C1 segment of cervical spinal cord (tissue), 14 donors: ENCODE data around the gene ETV6.

Experiments used
- DNase-seq, 14 donors: peaks; one replicate each; lab custom pipeline; 2025; lab: John Stamatoyannopoulos, UW

ETV6 gene

DNA sequence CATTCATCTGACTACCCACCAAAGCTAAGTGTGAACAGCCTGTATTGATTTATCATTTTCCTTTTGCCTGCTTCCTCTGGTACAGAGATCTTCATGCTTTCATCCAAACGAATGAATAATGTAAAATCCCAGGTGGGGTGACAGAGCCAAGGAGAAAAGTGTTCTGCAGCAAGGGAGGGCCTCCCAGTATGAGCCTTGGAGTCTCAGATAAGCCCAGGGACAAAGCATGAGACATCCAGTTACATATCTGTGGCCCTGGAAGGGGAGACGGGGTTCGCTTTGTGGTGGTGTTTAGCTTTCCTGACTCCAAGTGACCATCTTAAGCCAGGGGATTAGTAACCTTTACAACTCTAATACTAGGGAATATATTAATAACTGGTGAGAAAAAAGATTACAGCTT lies 177.1 kb downstream of the ETV6 start:
- no peak for DNase-seq

DNA sequence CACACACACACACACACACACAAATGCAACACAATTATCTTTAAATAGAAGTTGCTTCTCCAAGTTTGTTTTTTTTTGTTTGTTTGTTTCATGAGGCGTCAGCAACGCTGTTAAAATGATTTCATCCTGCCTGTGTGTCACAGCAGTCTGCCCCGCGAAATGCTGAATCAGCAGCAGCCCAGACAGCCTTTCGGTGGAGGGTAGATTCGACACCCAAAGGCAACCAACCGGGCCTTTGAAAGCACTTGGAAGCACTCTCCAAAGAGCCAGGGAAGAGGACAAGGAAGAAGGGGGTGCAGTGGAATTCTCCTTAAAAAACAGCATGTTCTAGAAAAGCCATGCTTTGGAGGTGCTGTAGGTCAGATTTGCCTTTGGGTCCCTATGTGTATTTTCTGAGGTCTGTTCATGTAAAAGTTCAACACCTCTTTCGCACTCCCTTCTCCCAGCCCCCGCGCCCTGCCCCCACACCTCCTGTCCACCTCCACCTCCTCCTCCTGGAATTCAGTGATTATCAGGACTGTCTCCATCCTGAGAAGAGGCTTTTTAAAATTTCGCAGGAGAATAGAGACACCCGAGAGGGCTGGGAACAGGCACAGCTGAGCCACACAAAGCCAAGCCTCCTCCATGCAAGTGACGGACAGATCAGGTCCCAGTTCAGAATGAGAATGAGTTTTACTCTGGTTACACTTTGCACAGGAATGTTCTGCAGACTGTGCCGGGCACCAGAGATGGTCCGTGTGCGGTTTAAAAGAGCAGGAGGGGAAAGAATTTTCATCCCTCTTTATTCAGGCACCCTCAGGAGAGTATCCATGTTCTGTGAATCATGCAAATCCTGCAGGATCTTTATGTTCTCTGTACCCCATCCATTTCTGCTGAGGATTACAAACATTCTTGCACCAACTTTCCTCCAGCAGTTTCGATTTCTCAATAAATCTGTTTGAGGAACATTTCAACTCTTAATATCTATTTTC lies 177.9 kb downstream of the ETV6 start:
- peak in 3 of 14 donors; percentile 27 to 42 (median 37) for DNase-seq

DNA sequence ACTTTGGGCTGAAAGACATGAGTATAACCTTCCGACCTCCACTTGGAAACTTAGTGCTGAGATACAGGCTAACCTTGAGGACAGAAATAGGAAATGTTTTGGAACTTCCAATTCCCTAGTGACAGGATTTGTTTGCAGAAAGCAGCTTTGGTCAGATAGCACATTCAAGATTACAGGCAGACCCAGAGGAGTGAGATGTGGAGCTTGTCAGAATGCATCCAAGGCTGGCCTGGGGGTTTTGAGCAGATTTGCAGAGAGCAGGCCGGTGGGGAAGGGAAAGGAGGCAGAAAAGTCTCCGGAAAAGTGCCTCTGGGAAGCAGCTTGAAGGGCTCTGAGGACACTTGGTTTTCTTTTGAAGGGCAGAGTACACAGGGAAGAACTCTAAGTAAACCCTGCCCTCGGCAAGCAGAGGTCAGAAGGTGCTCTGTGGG lies 180.3 kb downstream of the ETV6 start:
- no peak for DNase-seq

DNA sequence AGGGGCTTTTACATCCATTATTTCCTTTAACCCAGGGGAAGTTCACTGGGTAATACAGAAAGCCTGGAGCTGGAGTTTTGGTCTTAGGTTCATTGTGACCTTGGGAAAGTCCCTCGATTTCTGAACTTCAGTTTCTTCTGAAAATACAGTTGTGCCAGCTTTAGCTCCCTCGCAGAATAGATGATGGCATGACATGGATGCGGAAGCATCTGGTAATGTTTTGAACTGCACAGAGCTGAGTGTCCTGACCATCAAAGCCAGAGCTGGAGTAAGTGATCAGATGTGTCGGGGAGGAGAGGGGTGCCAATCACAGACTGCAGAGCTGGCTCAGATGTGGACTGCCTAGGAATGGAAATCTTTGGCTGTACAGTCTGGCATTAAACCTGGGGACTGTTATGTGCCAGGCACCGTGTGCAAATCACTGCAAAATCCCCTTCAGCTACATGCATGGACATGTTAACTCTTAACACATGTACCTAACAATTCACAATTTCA lies 180.9 kb downstream of the ETV6 start:
- DNase-seq: no peak

DNA sequence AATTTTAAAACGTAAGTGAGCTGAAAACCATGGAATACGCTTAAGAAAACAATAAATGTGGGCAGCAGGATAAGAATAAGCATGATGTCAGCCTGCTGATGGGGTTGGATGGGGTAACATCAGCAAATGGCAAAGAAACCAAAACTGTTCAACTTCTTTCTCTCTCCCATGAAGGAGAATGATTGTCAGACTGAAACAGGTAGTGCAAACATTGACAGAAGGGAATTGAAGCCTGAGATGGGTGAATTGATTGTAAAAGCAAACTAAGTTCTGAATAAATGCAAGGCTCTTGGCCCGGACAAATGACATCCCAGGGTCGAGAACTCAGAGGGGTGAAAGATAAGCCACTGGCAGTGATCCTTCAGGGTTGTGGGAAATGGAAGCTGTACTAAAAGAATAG lies 182.6 kb downstream of the ETV6 start:
- no peak for DNase-seq

DNA sequence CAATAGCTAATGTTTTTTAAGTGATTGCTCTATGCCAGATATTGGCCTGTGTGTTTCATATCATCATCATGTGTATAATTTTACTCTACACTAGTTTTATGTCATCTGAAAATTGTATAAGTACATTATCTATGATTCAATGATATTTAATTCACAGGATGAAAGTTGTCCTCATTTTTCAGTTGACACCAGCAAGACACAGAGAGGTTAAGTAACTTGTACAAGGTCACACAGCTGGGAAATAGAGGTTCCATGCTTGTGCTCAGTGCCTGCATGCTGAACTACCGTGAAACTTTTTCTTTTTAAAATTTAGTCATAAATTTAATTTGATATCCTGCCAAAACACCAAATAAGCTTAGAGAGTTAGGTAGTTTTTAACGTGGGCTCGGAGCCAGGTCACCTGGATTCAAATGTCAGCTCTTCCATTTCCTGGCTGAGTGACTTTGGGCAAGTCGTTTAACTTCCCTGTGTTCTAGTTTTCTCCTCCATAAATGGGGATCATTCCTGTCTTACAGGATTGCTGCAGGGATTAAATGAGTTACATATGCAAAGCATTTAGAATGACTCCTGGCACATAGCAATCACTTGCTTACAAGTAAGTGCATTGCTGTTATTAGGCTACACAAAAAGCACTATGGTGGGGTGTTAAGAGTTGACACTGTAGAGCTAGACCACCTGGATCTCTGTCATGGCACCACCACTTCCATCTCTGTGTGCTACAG lies 183.9 kb downstream of the ETV6 start:
- no peak for DNase-seq

DNA sequence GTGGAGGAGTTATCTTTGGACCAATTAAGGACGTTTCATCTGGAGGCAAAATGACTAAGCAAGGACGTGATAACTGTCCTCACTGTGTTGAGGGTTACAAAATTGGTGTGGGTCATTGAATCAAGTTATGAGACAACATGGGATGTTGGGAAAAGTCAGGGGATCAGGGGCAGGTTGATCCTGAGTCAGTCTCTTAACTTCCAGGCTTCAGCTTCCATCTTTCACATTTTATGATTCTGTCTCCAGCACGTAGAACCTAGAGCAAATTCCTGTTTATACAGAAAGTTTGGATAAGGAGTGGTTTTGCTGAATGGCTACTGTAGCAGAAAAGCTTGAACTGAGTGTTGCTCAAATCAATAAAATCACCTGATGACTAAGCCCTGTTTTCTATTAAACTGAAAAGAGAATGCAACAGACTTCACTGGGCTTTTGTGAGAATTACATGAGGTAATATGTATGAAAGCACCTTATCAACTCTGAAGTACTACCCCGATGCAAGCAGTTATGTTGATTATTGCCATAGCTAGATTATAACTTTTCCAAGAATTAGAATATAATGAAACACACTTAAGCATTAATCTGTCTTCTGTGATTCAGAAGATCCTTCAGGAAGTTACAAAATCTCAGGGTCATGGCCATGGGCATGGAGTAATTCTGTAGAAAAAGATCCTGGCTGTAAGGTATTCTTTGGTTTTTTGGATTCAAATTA lies 184.8 kb downstream of the ETV6 start:
- no peak for DNase-seq

DNA sequence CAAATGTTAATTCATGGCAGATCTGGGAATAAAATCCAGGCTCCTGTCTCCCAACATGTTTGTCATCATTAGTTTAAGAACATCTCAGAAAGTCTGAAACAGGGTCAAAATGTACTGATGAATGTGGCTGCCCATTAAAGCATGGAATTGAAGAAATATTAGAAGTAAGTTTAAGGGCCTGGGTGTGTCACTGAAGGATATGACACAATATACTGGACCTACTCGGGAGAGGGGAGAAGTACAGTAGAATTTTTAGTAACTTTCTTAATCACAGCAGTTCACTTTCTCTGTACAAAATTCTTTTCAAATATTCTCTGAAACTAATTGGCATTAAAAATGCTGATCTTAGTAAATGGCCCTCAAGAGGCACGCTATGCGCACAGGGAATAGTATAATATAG lies 185.5 kb downstream of the ETV6 start:
- DNase-seq: no peak

DNA sequence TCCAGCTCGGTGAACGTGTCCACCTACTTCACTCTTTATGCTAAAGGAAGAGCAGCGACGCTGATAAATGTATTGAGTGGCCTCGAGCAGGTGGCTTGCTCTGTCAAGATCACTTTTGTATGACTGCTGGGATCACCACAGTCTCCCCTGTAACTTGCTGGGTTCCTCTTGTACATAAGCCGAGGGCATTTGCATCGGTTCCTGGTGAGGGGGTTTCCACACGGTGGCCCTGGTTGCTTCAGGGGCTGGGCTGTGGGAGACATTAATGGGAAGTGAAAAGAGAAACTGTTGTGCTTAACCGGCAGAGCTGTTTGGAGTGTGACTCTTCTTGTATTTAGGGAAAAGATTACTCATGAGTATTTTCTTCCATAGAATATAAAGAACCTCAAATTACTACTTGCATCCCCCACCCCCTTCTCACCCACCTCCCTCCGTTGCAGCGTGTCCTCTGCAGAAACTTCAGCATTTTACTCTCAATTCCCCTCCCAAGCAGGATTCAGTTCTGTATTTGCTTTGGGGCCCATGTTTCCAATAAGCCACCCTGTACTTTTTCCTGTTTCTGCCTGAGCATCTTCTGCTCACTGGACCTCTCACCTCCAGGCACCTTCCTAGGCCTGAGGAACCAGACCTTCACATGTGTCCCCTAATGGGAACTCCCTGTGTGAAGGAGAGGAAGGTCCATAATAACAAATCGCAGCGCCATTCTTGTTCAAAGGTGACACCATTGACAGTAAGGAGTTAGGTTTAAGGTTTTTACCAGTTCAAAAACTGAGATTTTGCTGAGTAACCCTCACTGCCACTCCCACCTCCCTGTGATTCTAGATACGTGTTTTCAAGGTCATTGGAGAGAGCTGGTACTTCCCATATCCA lies 187.0 kb downstream of the ETV6 start:
- DNase-seq: peak in 5 of 14 donors; percentile 36 to 65 (median 58)

DNA sequence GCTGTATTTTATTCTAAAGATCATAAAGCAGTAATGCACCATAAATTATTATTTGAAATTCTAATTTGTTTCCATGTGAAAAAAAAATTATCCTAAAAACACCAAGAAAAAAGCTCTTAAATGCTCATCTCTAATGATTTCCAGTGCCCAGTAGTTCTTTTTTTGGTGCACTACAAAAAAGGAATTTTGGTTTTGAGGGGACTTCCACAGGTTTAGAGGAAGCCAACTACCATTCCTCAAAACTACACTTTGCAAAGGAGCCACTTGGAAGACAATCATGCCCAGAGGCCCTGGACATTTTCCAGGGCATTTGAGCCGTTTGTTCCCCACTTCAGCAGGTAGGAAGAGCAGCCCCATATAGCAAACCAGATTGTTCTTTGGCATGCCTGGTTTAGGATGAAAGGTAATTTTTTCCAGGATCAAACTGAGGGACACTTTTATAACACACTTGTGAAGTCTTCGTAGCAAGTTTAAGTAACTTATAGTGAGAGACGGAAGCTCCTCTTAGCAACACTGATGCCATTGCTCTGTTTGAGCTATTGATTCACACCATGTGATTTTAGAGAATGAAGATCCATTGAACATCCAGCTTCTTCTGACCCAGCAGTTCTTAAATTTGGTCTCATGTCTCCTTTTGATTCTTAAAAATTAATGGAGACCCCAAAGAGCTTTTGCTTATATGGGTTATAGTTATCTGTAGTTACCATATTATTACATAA lies 187.9 kb downstream of the ETV6 start:
- DNase-seq: no peak

DNA sequence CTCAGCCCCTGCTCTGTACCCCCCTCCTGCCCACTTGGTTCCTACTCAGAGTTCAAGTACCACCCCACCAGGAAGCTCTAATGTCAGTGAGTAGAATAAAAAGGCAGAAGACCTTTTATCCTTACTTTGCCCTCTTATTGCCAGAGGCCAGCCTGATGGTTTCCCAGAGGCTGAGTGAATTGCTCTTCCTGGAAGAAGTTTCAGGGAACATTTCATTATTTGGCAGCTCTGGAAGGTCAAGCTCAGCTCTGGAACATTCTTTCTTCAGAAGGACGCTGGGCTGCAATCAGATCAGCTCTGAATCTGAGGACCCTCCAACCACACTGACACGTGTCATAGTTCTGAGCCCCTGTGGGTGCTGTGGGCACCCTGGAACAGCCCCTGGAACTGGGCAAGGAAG lies 188.9 kb downstream of the ETV6 start:
- peak in 1 of 14 donors; percentile 65 for DNase-seq

DNA sequence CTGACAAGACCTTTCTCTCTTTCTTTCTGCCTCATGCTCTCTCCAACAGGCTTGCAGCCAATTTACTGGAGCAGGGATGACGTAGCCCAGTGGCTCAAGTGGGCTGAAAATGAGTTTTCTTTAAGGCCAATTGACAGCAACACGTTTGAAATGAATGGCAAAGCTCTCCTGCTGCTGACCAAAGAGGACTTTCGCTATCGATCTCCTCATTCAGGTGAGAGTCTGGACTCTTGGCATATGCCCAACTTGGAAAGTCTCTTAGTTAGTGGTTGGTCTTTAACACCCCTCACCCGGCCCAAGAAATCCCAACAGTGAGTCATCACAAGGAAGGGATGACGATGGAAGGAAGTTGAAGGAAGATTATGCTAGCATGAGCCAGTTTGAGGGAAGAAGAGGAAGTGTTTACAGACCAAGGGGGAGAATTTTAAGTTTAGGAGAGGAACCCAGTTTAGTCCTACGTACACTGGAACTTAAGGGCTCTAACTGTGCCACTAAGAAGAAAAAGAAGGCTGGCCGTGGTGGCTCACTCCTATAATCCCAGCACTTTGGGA lies 189.7 kb downstream of the ETV6 start:
- DNase-seq: peak in 4 of 14 donors; percentile 23 to 69 (median 48)

DNA sequence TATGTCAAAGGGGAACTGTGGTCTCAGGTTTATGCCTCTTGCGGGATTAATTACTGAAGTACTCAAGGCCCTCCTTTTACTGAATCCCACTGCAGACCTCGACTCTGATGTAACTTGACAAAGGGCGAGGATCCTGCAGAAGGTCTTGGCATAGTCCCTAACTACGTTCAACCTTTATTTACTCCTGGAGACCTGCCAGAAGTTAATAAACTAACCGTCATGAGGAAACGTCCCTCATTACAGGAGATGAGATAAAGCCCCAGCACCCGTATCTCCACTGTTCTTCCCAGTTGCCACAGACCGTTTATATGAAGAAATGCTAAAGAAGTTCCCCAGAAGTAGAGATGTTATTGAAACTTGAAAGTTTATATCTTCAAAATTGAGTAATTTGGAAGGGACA lies 190.9 kb downstream of the ETV6 start:
- DNase-seq: no peak

DNA sequence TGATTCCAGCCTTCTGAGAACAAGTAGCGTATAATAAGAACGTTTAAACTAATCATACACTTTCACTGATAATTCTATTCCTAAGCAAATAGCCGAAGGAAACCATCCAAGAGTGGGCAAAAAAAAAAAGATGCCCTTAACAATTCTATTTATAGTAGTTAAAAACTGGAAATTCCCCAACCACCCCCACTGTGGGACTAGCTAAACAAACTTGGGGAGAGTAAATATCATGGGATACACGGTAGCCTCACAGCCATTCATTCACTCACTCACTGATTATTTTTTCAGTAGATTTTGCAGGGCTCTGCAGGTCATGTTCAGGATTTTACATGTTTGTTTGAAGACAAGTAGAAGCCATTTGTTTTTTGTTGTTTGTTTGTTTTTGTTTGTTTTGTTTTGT lies 197.0 kb downstream of the ETV6 start:
- no peak for DNase-seq

DNA sequence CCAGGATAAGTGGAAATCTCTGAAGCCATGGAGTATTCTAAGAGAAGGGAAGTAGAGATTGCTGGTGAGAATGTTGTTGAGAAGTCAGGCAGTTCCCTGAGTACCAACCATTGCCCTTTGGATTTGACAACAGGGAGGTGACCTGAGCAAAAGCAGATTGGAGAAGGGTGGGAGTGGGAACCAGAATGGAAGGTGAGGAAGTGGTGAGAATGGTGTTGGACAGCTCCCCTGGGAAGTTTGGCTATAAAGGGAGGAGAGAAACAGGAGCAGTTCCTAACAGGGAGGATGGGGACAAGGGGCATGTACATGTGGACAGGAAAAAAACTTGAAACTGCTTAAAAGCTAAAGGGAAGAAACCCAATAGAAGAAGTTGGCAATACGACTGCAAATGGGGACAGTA lies 198.1 kb downstream of the ETV6 start:
- no peak for DNase-seq

DNA sequence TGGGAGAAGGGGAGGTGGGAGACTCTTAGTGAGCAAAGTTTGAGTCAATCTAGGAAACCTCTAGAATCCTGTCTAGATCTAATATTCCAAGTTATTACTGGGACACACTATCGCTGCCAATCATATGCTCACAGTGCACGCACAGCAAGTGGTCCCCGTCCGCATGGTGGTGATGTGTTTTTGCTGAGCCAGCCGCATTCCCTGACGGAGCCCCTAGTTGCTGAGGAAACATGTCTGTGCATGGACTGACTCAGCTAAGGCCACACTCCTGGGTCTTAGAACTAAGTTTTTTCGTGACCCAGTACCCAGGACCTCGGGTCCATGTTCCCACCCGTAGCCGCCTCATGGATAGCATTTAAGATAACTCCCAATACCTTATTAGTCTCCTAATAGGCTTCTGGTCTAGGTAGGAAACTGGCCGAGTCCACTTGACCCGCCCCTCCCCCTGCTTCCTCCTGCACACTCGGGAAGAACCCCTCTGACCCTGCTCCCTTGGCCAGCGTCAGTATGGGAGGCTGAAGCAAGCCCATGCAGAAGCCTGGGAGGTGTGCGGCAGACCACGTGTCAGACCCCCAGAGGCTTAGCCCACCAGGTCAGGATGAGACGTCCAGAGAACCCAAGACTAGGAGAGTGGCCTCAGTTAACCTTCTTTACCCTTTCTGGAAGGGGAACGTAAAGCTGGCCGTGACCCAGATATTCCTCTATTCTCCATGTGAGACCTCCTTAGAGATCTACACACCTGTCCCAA lies 200.5 kb downstream of the ETV6 start:
- no peak for DNase-seq

DNA sequence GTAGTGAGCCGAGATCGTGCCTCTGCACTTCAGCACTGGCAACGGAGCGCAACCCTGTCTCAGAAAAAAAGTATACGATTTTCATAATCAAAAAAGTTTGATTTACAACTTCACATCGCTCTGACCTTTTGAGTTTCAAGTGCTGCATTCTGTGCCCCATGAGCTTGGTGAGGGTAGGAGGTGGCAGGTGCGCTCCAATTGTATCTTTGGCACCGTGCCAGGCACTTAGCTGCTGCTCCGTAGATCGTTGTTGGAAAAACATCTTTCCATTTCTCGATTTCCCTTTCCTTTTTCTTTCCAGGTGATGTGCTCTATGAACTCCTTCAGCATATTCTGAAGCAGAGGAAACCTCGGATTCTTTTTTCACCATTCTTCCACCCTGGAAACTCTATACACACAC lies 203.7 kb downstream of the ETV6 start:
- no peak for DNase-seq

DNA sequence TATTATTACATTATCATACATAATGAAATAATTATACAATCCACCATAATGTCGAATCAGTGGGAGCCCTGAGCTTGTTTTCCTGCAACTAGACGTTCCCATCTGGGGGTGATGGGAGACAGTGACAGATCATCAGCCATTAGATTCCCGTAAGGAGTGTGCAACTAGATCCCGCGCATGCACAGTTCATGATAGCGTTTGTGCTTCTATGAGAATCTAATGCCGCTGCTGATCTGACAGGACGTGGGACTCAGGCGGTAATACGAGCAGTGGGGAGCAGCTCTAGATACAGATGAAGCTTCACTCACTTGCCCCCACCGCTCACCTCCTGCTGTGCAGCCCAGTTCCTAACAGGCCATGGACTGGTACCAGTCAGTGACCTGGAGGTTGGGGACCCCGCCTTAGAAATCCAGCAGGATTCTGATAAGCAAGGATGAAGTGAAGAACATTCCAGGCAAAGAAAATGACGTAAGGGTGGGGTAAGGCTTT lies 204.6 kb downstream of the ETV6 start:
- no peak for DNase-seq

DNA sequence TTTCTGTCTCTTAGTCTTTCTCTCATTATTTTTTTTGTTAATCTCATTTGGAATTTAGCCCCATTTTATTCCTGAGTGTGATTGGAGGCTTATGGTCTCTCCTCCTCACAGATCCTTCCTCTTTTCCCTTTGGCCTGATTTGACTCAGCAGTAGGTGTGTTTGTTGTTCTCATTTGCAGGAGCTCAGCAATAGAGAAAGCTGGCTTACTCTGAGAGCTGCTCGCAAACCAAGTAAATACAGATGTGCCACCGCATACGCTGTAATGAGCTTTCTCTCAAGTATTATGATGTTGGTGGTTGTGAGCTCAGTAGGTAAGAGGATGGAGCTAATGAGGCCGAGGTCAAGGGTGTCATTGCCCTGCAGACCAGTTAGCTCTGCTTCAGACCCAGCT lies 206.5 kb downstream of the ETV6 start:
- DNase-seq: no peak
